HG03025 (cell line): Measurements from ENCODE around the gene PARP14.
"Not testable (repeated sequence)": the region's sequence is repeated elsewhere in the genome, so short reads cannot be mapped to it uniquely, and the experiment has no call there.

Experiments
- ATAC-seq: cut with Tn5 transposase; IDR thresholded peaks from one replicate; pipeline ENCODE4 v1.9.1; 2021; ENCODE audit warnings: mild to moderate bottlenecking, moderate library complexity; ENCODE audit not compliant: unreplicated experiment, low FRiP score

PARP14 gene

DNA sequence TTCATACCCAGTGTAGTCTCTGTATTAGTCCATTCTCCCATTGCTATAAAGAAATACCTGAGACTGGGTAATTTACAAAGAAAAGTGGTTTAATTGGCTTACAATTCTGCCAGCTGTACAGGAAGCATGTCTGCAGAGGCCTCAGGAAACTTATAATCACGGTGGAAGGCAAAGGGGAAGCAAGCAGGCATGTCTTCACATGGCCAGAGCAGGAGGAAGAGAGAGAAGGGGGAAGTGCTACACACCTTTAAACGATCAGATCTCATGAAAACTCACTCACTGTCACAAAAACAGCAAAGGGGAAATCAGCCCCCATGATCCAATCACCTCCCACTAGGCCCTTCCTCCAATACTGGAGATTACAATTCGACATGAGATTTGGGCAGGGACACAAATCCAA lies 6.3 kb upstream of the PARP14 start:
- ATAC-seq = no peak

DNA sequence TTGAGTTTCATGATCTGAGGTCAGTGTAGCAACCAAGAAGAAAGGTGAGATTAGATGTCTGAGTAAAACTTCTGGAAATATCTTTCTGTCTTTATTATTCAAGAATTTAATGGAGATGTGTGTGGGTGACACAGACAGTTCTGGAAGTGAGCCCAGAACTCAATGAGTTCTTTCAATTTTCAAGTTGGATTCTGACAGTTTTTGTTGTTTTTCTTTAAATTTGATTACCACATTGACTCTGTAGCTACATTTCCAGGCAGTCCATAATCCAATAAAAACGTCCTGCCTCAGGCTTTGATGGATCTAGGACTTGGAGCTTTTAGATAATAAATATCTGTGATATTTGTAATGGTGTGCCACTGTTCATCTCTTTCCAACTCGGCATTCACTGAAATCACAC lies 3.9 kb upstream of the PARP14 start:
- ATAC-seq = no peak

DNA sequence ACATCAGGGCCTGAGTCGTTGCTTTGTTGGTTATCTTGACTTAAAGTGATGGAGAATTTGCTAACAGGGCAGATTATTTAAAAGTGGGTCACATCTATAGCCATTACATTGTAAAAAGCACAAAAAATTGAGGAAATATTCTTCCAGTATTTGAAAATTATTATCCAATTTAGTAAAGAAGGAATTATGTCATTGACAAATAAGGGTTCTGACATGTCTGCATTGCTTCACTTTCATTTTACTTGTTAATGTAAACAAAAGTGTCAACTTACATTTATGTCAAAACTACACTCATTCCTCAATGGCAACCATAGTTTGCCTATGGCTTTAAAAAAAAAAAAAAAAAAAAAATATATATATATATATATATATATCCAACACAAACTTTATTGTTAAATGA lies 3.4 kb upstream of the PARP14 start:
- no peak for ATAC-seq

- ATAC-seq = no peak
Measured at GRCh38 chr3:122678506-122678905, 2.1 kb upstream of the PARP14 start.

DNA sequence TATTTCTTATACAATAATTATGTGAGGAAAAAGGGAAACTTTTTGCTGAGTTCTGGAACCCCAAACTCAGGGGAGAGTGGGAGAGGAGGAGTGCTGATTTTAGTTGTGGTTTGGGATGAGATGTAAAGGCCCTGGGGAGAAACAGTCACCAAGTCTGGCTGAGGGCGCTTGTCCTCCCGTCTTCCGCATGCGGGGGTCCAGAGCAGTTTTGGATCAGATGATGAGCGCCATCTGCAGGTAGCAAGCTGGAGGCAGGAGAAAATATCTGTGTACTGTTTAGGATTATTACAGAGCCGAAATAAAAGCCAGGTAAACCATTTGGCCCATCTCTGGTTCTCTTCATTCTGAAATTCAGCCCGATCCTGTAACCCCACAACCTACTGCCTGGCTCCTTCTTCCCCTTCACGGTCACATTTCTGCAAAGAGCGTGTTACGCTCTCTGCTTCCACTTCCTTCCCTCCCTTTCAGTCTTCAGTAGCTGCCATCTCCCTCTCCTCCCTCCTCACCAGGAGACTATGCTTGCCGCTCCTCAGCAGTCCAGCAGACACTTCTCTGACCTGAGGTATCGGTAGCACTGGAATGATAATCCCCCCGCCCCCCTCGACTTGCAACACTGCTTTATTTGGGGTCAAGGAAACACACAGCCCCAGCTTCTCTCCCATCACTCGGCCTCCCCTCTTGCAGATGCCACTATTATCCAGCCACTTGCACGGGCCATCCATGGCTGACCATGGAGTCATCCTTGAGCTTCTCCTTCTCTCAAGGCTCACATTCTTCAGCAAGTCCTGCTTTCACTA lies 1.4 kb upstream of the PARP14 start:
- peak; percentile 31 for ATAC-seq

DNA sequence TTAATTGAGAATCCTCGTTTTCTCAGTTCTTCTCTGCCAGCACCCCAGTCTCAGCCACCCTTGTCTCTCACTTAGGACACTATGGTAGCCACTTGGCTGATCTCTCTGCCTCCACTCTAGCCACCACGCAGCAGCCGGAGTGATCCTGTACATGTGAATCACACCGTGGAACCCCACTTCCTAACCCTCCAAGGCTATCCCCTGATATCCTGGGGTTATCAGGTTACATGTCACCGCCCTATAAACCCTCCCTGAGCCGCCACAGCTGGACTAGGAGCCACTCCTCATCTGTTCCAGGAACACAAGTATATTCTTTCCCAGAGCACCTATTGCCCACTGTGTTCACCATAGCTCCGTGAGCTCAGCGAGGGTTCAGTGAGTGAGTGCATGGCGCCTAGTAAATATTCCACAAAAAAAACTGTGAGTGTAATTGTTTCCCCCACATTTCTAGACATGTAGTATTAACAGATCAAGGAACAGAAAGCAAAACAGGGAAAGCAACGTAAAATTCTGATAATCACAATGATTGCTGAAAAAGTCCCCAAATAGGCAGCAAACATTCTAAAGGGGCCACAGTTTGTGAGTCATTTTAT lies 661 bp upstream of the PARP14 start:
- ATAC-seq = no peak

- ATAC-seq = no peak
Measured at GRCh38 chr3:122681284-122681973, 790 bp downstream of the PARP14 start.

GRCh38 chr3:122681974-122682409 lies 1.4 kb downstream of the PARP14 start:
- ATAC-seq = no peak

DNA sequence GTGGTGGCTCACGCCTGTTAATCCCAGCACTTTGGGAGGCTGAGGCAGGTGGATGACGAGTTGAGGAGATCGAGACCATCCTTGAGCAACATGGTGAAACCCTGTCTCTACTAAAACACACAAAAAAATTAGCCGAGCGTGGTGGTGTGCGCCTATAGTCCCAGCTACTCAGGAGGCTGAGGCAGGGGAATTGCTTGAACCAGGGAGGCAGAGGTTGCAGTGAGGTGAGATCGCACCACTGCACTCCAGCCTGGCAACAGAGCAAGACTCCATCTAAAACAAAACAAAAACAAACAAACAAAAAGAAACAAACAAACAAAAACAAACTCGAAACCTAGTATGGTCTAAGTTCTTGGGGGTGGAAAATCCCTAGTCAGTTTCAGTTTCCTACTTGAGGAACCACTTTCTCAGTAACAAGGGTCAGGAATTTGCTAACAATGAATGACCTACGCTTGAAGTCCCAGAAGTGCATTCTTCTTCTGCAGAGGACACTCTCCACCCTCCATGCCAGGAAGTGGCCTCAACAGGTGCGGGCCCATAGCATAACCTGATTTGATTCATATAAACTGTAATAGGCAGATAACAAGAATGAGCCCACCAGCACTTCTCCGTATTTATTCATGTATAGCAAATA lies 2.3 kb downstream of the PARP14 start:
- not testable (repeated sequence) for ATAC-seq

DNA sequence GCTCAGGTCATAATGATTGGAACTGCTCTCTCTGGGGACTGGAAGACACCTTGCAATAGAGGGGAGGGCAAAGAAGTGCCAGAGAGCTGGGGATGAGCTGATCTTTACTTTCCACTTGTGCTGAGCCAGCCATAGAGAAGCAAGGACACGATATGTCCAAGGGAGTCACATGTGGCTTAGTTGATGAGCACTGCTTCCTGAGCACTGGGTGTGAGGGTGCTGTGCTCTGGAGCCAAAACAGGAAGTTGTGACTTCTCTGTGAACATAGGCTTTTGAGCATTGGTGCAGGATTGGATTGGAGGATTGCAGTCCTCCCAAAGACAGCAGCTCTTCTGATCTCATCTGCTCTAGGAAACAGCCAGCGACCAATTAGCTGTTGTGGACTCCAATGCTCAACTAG lies 6.7 kb downstream of the PARP14 start:
- ATAC-seq = no peak

DNA sequence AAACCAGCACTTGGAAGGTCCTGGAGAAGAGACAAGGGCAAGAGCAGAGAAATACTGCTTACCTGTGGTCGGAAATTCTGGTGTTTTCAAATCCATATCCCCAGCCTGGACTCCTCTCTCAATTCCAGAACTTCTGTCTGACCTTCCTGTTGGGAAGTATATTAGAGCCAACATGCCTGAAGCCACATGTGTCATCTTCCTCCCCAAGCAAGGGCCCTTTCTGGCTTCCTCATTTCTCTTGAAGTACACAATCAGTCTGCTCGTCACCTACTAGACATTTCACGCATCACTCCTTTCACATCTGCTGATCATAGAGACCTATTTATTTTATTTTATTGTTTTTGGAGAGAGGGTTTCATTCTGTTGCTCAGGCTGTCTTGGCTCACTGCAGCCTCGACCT lies 8.4 kb downstream of the PARP14 start:
- ATAC-seq = no peak

DNA sequence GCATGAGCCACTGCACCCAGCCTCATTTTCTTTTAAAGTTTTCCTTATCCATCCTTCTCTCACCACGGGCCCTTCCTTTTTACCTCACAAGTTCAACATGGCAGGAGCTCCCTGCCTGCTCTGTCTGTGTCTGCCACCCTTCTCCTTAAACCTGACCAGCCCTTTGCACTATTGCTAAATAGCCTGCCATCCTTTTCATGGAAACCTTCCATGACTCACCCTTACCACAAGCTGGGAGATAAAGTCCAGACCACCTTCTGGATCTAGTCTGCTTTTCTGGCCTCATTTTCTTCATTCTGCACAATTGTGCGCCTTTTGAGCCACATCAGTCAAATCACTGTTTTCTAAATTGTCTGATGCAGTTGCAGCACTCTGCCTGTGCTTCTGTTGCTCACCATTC lies 8.9 kb downstream of the PARP14 start:
- ATAC-seq = no peak

DNA sequence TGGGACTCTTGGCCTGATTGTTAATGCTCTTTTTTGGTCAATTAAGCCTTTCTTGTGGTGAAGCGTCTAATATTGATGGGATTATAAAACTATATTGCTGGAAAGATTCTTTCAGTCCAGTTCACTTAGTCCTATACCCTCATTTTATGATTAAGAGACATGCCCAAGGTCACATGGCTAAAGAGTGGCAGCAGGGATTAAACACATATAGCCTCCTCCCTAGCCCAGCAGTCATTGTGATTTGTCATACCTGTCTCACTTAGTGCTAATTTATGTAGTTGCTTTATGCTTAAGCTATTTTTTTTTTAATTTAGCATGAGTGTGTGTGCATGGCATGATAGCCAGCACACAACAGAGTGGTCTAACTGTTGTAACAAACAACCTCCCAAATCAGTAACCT lies 9.5 kb downstream of the PARP14 start:
- no peak for ATAC-seq

DNA sequence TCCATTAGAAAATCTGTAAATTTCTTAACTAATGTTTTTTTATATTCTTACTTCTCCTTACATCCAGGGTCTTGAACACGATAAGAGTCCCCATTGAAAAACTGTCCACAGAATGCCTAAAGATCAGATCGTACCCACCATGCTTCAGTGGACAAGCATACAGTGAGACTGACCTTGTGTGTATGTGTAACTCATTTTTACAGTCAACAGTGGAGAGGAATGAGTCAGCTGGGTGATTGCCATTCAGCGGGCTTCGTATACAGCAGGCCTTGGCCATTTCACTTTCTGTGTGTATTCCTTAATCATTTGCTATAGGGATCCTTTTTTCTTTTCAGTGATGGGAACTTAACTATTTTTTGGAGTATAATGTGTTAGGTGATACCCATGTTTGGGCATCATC lies 10.6 kb downstream of the PARP14 start:
- no peak for ATAC-seq

- ATAC-seq = no peak
Measured at GRCh38 chr3:122692674-122693073, 12.0 kb downstream of the PARP14 start.

GRCh38 chr3:122694966-122695365 lies 14.3 kb downstream of the PARP14 start:
- no peak for ATAC-seq

GRCh38 chr3:122695927-122696561 lies 15.4 kb downstream of the PARP14 start:
- no peak for ATAC-seq

GRCh38 chr3:122697952-122698620 lies 17.4 kb downstream of the PARP14 start:
- no peak for ATAC-seq

DNA sequence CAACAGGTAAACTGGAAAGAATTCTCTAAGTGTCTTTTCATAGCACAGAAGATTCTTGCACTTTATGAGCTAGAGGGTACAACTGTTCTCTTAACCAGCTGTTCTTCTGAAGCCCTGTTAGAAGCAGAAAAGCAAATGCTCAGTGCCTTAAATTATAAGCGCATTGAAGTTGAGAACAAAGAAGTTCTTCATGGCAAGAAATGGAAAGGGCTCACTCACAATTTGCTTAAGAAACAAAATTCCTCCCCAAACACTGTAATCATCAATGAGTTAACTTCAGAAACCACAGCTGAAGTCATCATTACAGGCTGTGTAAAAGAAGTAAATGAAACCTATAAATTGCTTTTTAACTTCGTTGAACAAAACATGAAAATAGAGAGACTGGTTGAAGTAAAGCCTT lies 19.6 kb downstream of the PARP14 start:
- no peak for ATAC-seq

DNA sequence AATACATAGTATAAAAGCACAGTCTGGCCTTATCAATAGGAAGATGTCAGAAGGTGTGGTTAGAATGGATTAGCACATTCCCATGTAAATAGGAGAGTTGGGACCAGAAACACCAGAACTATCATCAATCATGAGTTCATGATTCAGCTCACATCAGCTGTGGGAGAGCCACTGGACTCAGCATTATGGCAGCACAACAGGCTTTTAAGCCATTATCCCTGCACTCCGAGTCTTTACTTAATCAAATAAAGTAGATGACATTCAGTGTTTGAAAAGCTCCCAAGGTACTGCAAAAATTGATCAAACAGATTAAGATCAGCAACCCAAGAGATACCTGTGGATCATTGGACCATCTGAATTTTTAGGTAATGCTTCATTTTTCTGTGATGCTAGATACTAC lies 24.7 kb downstream of the PARP14 start:
- no peak for ATAC-seq
